Heart right ventricle (tissue), 16 donors: Measurements from ENCODE around the gene TTC21A. TPM values are rescaled to one million over a fixed set of nuclear protein-coding genes. Genes with fewer than 3 reads are reported as not detected.
A peak's percentile ranks its signal among the peaks of the same experiment; 100 is the strongest.

Source experiments
- ATAC-seq, 8 donors: fragments of 200-7000 bp; cut with Tn5 transposase; one replicate each; pipeline ENCODE4 v1.9.1; 2020; ENCODE audit warnings: mild to moderate bottlenecking in 8 of 8, moderate library complexity in 8 of 8, moderate number of reproducible peaks in 1 of 8
- DNase-seq, 2 donors: peaks; one replicate each; pipeline ENCODE4 v3.0.0-alpha.2; 2020
- H3K27ac ChIP-seq, 10 donors: fragments of 200-600 bp; sonication (generic) in 2 of 10; one replicate each; pipeline versions ENCODE4 v1.5.0 to v1.8.0; 2020 to 2022; ENCODE audit warnings: mild to moderate bottlenecking in 3 of 10
- H3K27me3 ChIP-seq, 7 donors: fragments of 200-600 bp; one replicate each; pipeline ENCODE4 v1.8.0; 2021 to 2022; ENCODE audit warnings: mild to moderate bottlenecking in 2 of 7
- H3K36me3 ChIP-seq, 9 donors: fragments of 200-600 bp; sonication (generic) in 1 of 9; one replicate each; pipeline versions ENCODE4 v1.5.0 to v1.8.0; 2020 to 2022; ENCODE audit warnings: mild to moderate bottlenecking in 2 of 9
- H3K4me1 ChIP-seq, 9 donors: fragments of 200-600 bp; sonication (generic) in 1 of 9; one replicate each; pipeline versions ENCODE4 v1.5.0 to v1.8.0; 2020 to 2022; ENCODE audit warnings: mild to moderate bottlenecking in 4 of 9
- H3K4me3 ChIP-seq, 10 donors: fragments of 200-600 bp; sonication (generic) in 2 of 10; one replicate each; pipeline versions ENCODE4 v1.5.0 to v1.8.0; 2020 to 2022; ENCODE audit warnings: mild to moderate bottlenecking in 7 of 10, moderate library complexity in 2 of 10
- H3K9me3 ChIP-seq, 11 donors: fragments of 200-600 bp in 10 of 11; sonication (generic) in 2 of 11; one replicate each; pipeline versions ENCODE4 v1.5.0 to v1.8.0; 2013 to 2022; ENCODE audit warnings: mild to moderate bottlenecking in 2 of 11, control low read depth in 1 of 11, moderate library complexity in 1 of 11
- CTCF ChIP-seq, 9 donors: fragments of 200-600 bp; sonication (generic) in 2 of 9; IDR thresholded peaks; one replicate each; pipeline versions ENCODE4 v1.5.0 to v1.8.0; 2021 to 2022; ENCODE audit warnings: antibody characterized with exemption in 9 of 9, mild to moderate bottlenecking in 5 of 9, moderate library complexity in 1 of 9
- WGBS, 2 donors: extraction: QIAGEN DNeasy Blood & Tissue Kit; methylation state at CpG; one replicate each; pipeline ENCODE4 v1.1.7; 2013; ENCODE audit warnings: inconsistent platforms in 1 of 2; 5-methylcytosine and 5-hydroxymethylcytosine counted together
- intact Hi-C, 10 donors: fragments of 100-400 bp; cut with DNase I; formaldehyde crosslinking; loops; one replicate each; pipeline versions ENCODE4 v1.11.1 to v1.14.2; 2022
- polyA plus RNA-seq, 2 donors: library from polyadenylated mRNA; stranded (reverse); fragments of 200-250 nt; gene quantifications; one replicate each; pipeline ENCODE4 v1.2.3, GENCODE V29; 2013
- total RNA-seq, 10 donors: library from RNA; stranded (reverse); fragmentation: NEBNext Ultra II Directional in 3 of 10; extraction: Animal tissue kit (Norgen Biotek cat#: 25700) in 3 of 10; gene quantifications; one replicate each; pipeline versions ENCODE4 v1.2.1 to v1.2.4, GENCODE V29; 2021 to 2023
- donor health status: Arrhythmogenic right ventricular cardiomyopathy.
- donor health status: ischemic (EF 13 %, LVEDD 7.1; RV severe dilation, severe dysfunction).
- donor health status: healthy with polysubstance abuse.
- donor health status: DM: no; HTN: yes; CAD: no.
- donor health status: DM: no; HTN: no; CAD: no.
- donor health status: ischemic (EF 25% LVEDD 6.9; RV normal size, moderate dysfunction).
- donor health status: ischemic (EF 25% LVEDD 5.7; RV mildly dilated, moderate dysfunction).
- donor health status: healthy.
- donor health status: DM: yes; HTN: yes; CAD: no.
- donor health status: Ischemic cardiomyopathy.
- donor health status: ischemic (EF 35%, LVEDD 5.7; RV mildly dilated, moderate dysfunction).
- donor health status: nonischemic (EF 11% LVEDD 7.7; RV severe dilation, severe dysfunction).
- donor health status: DM: yes; HTN: yes; CAD: no.
- donor health status: PGD.
- donor health status: ischemic (EF 29% LVEDD 5.4; RV normal size, mild dysfunction).
- donor health status: nonischemic (EF 23%, LVEDD 6.1; RV moderate dilation, normal function).

The TTC21A gene
- total and polyA plus RNA-seq, 12 donors, result 0.80 to 7.5 (median 1.5) TPM

DNA sequence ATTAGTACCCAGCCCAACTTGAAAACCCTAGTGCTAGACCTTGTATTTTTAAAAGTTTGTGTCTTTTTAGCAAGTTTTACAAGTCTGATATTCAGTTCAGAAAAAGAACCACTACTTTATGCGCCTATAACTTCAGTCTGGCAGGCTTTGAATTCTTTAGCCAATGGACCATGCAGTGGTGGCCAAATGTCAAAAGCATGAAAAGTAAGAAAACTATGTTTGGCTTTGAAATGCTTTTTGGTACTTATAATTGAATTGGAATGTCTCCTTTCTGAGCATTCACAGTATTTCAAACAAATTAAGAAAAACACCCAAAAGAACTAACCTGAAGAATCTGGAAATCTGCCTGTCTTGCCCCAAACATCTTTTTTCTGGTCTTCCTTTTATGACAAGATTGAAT is 42.8 kb upstream of the TTC21A start:
- ATAC-seq (no peak), DNase-seq (no peak)
- intact Hi-C loops, result no loop called here
- no peak overlapping the region for H3K27ac ChIP-seq
- 95 to 97% methylated on average over 1 of the region's 1 CpG for WGBS, 2 donors
- no peaks in the 10 kb centered on the region for H3K4me1 ChIP-seq
- H3K27me3 ChIP-seq, result no peaks in the 10 kb centered on the region
- H3K4me3 ChIP-seq, result no peak overlapping the region
- H3K36me3 ChIP-seq, result peaks cover 0 to 57% (median 14%) of the 10 kb centered on the region in 9 donors
- H3K9me3 ChIP-seq, result no peaks in the 10 kb centered on the region
- TF ChIP-seq CTCF (IDR thresholded peaks at IDR 0.05), result no peak

GRCh38 chr3:39065197-39065596 is 42.3 kb upstream of the TTC21A start:
- TF ChIP-seq CTCF (IDR thresholded peaks at IDR 0.05), result peak in 7 of 9 donors; percentile 15 to 45 (median 27)
- Histone ChIP-seq H3K4me1 (no peaks in the 10 kb centered on the region), H3K36me3 (peaks cover 0 to 62% (median 15%) of the 10 kb centered on the region in 9 donors), H3K4me3 (no peak overlapping the region), H3K9me3 (no peaks in the 10 kb centered on the region), H3K27ac (no peak overlapping the region), H3K27me3 (no peaks in the 10 kb centered on the region)
- DNase-seq (no peak), ATAC-seq (peak in 1 of 8 donors; percentile 34)
- intact Hi-C loops, result no loop called here
- WGBS, 2 donors, result 25 to 26% methylated on average over 1 of the region's 1 CpG

- ATAC-seq (no peak), DNase-seq (no peak)
- Histone ChIP-seq H3K4me1 (no peaks in the 10 kb centered on the region), H3K9me3 (no peaks in the 10 kb centered on the region), H3K27ac (no peak overlapping the region), H3K27me3 (no peaks in the 10 kb centered on the region), H3K4me3 (no peak overlapping the region), H3K36me3 (peaks cover 0 to 83% (median 24%) of the 10 kb centered on the region in 9 donors)
- TF ChIP-seq CTCF (IDR thresholded peaks at IDR 0.05), result no peak
- 38 to 39% methylated on average over 1 of the region's 1 CpG for WGBS, 2 donors
- intact Hi-C loops, result no loop called here
These were observed 40.2 kb upstream of the TTC21A start for GRCh38 chr3:39067286-39067685.

GRCh38 chr3:39068556-39068955 is 38.9 kb upstream of the TTC21A start:
- TF ChIP-seq CTCF (IDR thresholded peaks at IDR 0.05), result no peak
- H3K4me3 ChIP-seq, result no peak overlapping the region
- ATAC-seq (no peak), DNase-seq (no peak)
- no peaks in the 10 kb centered on the region for H3K9me3 ChIP-seq
- no peak overlapping the region for H3K27ac ChIP-seq
- peaks cover 0 to 96% (median 33%) of the 10 kb centered on the region in 9 donors for H3K36me3 ChIP-seq
- H3K27me3 ChIP-seq, result no peaks in the 10 kb centered on the region
- 75 to 81% methylated on average over 3 of the region's 3 CpGs for WGBS, 2 donors
- no peaks in the 10 kb centered on the region for H3K4me1 ChIP-seq
- intact Hi-C loops, result no loop called here
